Activated CD4-positive, alpha-beta T cell treated with anti-CD3 and anti-CD28 coated beads, Interleukin-2, Interleukin-4, amounts not matched to agents 100 ng/mL and 50 ng/mL, durations not matched to agents 16 hours and 8 hours (primary cell): ENCODE results near the gene SIL1.
"Not testable (repeated sequence)": the region's sequence is repeated elsewhere in the genome, so short reads cannot be mapped to it uniquely, and the experiment has no call there.

Source experiments
- DNase-seq: peaks from one replicate; pipeline ENCODE4 v3.0.0-alpha.2; 2020; ENCODE audit warnings: low spot score

The SIL1 gene

GRCh38 chr5:138942066-138942465 lies 256.1 kb downstream of the SIL1 start:
- DNase-seq, result no peak

GRCh38 chr5:138938526-138938925 lies 259.6 kb downstream of the SIL1 start:
- DNase-seq, result no peak

- DNase-seq, result no peak
Observed at GRCh38 chr5:138937392-138938387, 260.5 kb downstream of the SIL1 start.

GRCh38 chr5:138936968-138937345 lies 261.2 kb downstream of the SIL1 start:
- DNase-seq, result no peak

GRCh38 chr5:138936225-138936967 lies 261.8 kb downstream of the SIL1 start:
- no peak for DNase-seq

GRCh38 chr5:138935466-138935865 lies 262.7 kb downstream of the SIL1 start:
- DNase-seq, result no peak

GRCh38 chr5:138934971-138935370 lies 263.2 kb downstream of the SIL1 start:
- DNase-seq, result no peak

- DNase-seq, result no peak
Observed at GRCh38 chr5:138933522-138934290, 264.5 kb downstream of the SIL1 start.

- peak; percentile 4 for DNase-seq
Observed at GRCh38 chr5:138932171-138932810, 265.9 kb downstream of the SIL1 start.

GRCh38 chr5:138930371-138931097 lies 267.6 kb downstream of the SIL1 start:
- no peak for DNase-seq

GRCh38 chr5:138929571-138929955 lies 268.6 kb downstream of the SIL1 start:
- DNase-seq, result no peak

GRCh38 chr5:138927979-138928378 lies 270.2 kb downstream of the SIL1 start:
- DNase-seq, result no peak

- DNase-seq, result no peak
Observed at GRCh38 chr5:138927544-138927943, 270.6 kb downstream of the SIL1 start.

- no peak for DNase-seq
Observed at GRCh38 chr5:138926688-138927448, 271.3 kb downstream of the SIL1 start.

GRCh38 chr5:138926257-138926656 lies 271.9 kb downstream of the SIL1 start:
- no peak for DNase-seq

- DNase-seq, result no peak
Observed at GRCh38 chr5:138925090-138925635, 273.0 kb downstream of the SIL1 start.

GRCh38 chr5:138922494-138922893 lies 275.7 kb downstream of the SIL1 start:
- DNase-seq, result no peak

GRCh38 chr5:138921362-138921761 lies 276.8 kb downstream of the SIL1 start:
- not testable (repeated sequence) for DNase-seq

- DNase-seq, result no peak
Observed at GRCh38 chr5:138920181-138920580, 278.0 kb downstream of the SIL1 start.

- DNase-seq, result no peak
Observed at GRCh38 chr5:138918686-138919085, 279.5 kb downstream of the SIL1 start.
